Measurements from ENCODE around the gene ZEB2. TPM values are rescaled to one million over a fixed set of nuclear protein-coding genes. Genes with fewer than 3 reads are reported as not detected.

The ZEB2 gene
- polyA plus RNA-seq, 1 donor from 2014 or later: 2.2 TPM

DNA sequence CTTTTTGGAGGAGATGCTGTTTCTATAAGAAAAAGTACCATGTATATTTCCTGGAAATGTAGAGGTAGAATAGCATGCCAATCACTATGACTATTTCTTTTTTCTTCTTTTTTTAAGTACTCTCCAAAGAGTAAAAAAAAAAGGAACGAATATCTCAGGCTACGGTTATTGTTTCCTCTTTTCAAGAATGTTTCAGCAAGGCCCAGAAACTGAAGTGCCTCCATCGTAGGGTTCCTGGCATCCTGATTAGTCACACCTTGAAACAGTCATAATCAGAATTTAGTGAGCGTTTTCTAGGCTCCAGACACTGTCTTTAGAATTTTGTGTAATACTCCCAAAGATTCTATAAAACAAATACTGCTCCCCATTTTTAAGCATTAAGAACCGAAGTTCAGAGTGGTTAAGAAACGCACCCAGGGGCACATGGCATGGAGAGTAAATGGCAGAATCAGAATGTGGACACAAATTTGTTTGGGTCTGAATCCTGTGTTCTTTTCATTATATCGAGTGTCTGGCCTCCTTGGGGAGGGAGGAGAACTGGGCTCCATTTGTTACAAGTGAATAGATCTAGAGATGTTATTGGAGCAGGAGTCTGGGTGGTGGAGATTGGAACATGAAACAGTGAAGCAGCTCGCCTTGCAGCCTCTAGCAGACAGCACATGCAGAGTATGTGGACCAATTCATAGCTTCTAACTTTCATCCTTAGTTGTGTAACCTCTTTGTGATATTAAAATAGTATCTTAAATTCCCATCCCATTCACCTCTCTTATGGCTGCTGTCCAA is 26.7 kb downstream of the ZEB2 start:
- peaks cover 26% of the 10 kb centered on the region for H3K79me2 ChIP-seq (replicated peaks; ENCODE audit: insufficient read depth, low read length)
- H3F3A ChIP-seq (ENCODE audit: insufficient read depth, low read length, poor library complexity, severe bottlenecking): no peaks in the 10 kb centered on the region
- H3K27me3 ChIP-seq (ENCODE audit: insufficient read depth, low read depth, low read length): no peaks in the 10 kb centered on the region
- no peaks in the 10 kb centered on the region for H3K9me3 ChIP-seq (ENCODE audit: low read length)
- H3K27ac ChIP-seq (ENCODE audit: low read length): no peak overlapping the region
- no peaks in the 10 kb centered on the region for H4K20me1 ChIP-seq (ENCODE audit: insufficient read depth)
- no peaks in the 10 kb centered on the region for H3K9me2 ChIP-seq (ENCODE audit: insufficient read depth, low read length)
- no peak overlapping the region for H3K4me2 ChIP-seq (ENCODE audit: low read length)
- no peak overlapping the region for H3K9ac ChIP-seq (ENCODE audit: low read length)
- H3K4me3 ChIP-seq (ENCODE audit: low read length): no peak overlapping the region
- H2AFZ ChIP-seq (ENCODE audit: low read depth, low read length): no peak overlapping the region
- TF ChIP-seq EP300 (conservative IDR thresholded peaks at IDR 0.05; ENCODE audit: poor library complexity, severe bottlenecking): no peak
- no peak for TF ChIP-seq EZH2 (IDR thresholded peaks at IDR 0.05; ENCODE audit: borderline replicate concordance, insufficient read depth, low read length, poor library complexity, severe bottlenecking)
- TF ChIP-seq TAF1 (IDR thresholded peaks at IDR 0.05; ENCODE audit: low read depth): no peak
- TF ChIP-seq SMC3 (conservative IDR thresholded peaks at IDR 0.05; ENCODE audit: poor library complexity): no peak
- TF ChIP-seq RAD21 (conservative IDR thresholded peaks at IDR 0.05): no peak
- H3K36me3 ChIP-seq (ENCODE audit: insufficient read depth, low read length): no peaks in the 10 kb centered on the region

DNA sequence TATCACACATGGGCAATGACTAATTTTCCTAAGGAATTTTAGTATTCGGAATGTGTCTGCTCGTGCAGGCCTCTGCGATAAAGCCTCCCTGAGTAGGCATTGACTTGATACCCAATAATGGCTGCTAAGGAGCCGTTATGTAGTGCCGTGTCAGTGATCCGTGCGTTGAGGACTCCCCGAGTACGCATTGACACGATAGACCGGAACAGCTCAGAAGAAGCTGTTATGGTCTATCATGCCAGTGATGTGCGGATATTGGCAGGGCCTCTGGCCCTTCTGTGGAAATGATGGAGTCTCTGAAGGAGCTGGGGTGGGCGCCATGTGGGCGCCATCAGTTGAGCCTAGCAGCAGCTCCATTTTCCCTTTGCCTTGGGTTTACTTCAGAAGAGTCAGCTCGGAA is 29.1 kb downstream of the ZEB2 start:
- Histone ChIP-seq H3K9ac (ENCODE audit: low read length) (no peak overlapping the region), H4K20me1 (ENCODE audit: insufficient read depth) (no peaks in the 10 kb centered on the region), H3K9me3 (ENCODE audit: low read length) (no peaks in the 10 kb centered on the region), H3K27ac (ENCODE audit: low read length) (no peak overlapping the region), H2AFZ (ENCODE audit: low read depth, low read length) (no peak overlapping the region), H3K4me3 (ENCODE audit: low read length) (no peak overlapping the region), H3F3A (ENCODE audit: insufficient read depth, low read length, poor library complexity, severe bottlenecking) (no peaks in the 10 kb centered on the region), H3K79me2 (replicated peaks; ENCODE audit: insufficient read depth, low read length) (peaks cover 17% of the 10 kb centered on the region), H3K9me2 (ENCODE audit: insufficient read depth, low read length) (no peaks in the 10 kb centered on the region), H3K36me3 (ENCODE audit: insufficient read depth, low read length) (no peaks in the 10 kb centered on the region), H3K27me3 (ENCODE audit: insufficient read depth, low read depth, low read length) (no peaks in the 10 kb centered on the region), H3K4me2 (ENCODE audit: low read length) (no peak overlapping the region)
- TF ChIP-seq, protein P1, sequence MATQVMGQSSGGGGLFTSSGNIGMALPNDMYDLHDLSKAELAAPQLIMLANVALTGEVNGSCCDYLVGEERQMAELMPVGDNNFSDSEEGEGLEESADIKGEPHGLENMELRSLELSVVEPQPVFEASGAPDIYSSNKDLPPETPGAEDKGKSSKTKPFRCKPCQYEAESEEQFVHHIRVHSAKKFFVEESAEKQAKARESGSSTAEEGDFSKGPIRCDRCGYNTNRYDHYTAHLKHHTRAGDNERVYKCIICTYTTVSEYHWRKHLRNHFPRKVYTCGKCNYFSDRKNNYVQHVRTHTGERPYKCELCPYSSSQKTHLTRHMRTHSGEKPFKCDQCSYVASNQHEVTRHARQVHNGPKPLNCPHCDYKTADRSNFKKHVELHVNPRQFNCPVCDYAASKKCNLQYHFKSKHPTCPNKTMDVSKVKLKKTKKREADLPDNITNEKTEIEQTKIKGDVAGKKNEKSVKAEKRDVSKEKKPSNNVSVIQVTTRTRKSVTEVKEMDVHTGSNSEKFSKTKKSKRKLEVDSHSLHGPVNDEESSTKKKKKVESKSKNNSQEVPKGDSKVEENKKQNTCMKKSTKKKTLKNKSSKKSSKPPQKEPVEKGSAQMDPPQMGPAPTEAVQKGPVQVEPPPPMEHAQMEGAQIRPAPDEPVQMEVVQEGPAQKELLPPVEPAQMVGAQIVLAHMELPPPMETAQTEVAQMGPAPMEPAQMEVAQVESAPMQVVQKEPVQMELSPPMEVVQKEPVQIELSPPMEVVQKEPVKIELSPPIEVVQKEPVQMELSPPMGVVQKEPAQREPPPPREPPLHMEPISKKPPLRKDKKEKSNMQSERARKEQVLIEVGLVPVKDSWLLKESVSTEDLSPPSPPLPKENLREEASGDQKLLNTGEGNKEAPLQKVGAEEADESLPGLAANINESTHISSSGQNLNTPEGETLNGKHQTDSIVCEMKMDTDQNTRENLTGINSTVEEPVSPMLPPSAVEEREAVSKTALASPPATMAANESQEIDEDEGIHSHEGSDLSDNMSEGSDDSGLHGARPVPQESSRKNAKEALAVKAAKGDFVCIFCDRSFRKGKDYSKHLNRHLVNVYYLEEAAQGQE (IDR thresholded peaks at IDR 0.05; ENCODE audit: borderline replicate concordance): no peak
- no peak for TF ChIP-seq EZH2 (IDR thresholded peaks at IDR 0.05; ENCODE audit: borderline replicate concordance, insufficient read depth, low read length, poor library complexity, severe bottlenecking)

DNA sequence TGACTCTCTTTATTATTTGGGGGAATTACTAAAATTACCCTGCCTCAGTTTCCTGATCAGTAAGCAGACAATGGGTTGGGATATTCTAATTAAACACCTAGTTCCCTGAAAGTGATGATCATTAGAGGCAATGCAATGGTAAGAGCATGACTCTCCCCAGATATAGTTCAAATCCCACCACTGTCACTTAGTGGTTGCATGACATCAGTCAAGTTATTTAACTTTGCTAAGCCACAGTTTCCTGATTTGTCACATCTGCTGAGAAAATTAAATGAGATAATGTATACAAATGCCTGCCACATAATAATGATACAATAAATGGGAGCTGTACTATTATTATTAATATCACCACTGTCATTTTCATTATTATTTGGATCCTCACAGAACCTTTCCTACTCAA is 29.9 kb downstream of the ZEB2 start:
- H3K27ac ChIP-seq (ENCODE audit: low read length): no peak overlapping the region

More for the DNA sequence above, 29.9 kb downstream of the ZEB2 start:
- H3K4me3 ChIP-seq (ENCODE audit: low read length): no peak overlapping the region
- H4K20me1 ChIP-seq (ENCODE audit: insufficient read depth): no peaks in the 10 kb centered on the region
- no peaks in the 10 kb centered on the region for H3K9me3 ChIP-seq (ENCODE audit: low read length)
- no peaks in the 10 kb centered on the region for H3K9me2 ChIP-seq (ENCODE audit: insufficient read depth, low read length)
- TF ChIP-seq SMC3 (conservative IDR thresholded peaks at IDR 0.05; ENCODE audit: poor library complexity) (no peak), EZH2 (IDR thresholded peaks at IDR 0.05; ENCODE audit: borderline replicate concordance, insufficient read depth, low read length, poor library complexity, severe bottlenecking) (no peak), RAD21 (conservative IDR thresholded peaks at IDR 0.05) (no peak), POLR2AphosphoS5 (IDR thresholded peaks at IDR 0.05) (no peak), TAF1 (IDR thresholded peaks at IDR 0.05; ENCODE audit: low read depth) (no peak), MXI1 (conservative IDR thresholded peaks at IDR 0.05; ENCODE audit: poor library complexity, severe bottlenecking) (no peak), EP300 (conservative IDR thresholded peaks at IDR 0.05; ENCODE audit: poor library complexity, severe bottlenecking) (no peak)
- TF ChIP-seq, protein P2, sequence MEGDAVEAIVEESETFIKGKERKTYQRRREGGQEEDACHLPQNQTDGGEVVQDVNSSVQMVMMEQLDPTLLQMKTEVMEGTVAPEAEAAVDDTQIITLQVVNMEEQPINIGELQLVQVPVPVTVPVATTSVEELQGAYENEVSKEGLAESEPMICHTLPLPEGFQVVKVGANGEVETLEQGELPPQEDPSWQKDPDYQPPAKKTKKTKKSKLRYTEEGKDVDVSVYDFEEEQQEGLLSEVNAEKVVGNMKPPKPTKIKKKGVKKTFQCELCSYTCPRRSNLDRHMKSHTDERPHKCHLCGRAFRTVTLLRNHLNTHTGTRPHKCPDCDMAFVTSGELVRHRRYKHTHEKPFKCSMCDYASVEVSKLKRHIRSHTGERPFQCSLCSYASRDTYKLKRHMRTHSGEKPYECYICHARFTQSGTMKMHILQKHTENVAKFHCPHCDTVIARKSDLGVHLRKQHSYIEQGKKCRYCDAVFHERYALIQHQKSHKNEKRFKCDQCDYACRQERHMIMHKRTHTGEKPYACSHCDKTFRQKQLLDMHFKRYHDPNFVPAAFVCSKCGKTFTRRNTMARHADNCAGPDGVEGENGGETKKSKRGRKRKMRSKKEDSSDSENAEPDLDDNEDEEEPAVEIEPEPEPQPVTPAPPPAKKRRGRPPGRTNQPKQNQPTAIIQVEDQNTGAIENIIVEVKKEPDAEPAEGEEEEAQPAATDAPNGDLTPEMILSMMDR (IDR thresholded peaks at IDR 0.05; ENCODE audit: poor library complexity, severe bottlenecking): no peak
- TF ChIP-seq, protein P1 (IDR thresholded peaks at IDR 0.05; ENCODE audit: borderline replicate concordance): no peak
- H3K27me3 ChIP-seq (ENCODE audit: insufficient read depth, low read depth, low read length): no peaks in the 10 kb centered on the region
- H3K79me2 ChIP-seq (replicated peaks; ENCODE audit: insufficient read depth, low read length): peaks cover 17% of the 10 kb centered on the region
- no peaks in the 10 kb centered on the region for H3K36me3 ChIP-seq (ENCODE audit: insufficient read depth, low read length)
- no peak overlapping the region for H2AFZ ChIP-seq (ENCODE audit: low read depth, low read length)
- H3F3A ChIP-seq (ENCODE audit: insufficient read depth, low read length, poor library complexity, severe bottlenecking): no peaks in the 10 kb centered on the region
- no peak overlapping the region for H3K9ac ChIP-seq (ENCODE audit: low read length)
- no peak overlapping the region for H3K4me2 ChIP-seq (ENCODE audit: low read length)
